Right lobe of liver (tissue), 6 donors: Measurements from ENCODE around the gene TYW3. TPM values are rescaled to one million over a fixed set of nuclear protein-coding genes. Genes with fewer than 3 reads are reported as not detected.
A peak's percentile ranks its signal among the peaks of the same experiment; 100 is the strongest.

ENCODE experiments used
- ATAC-seq, 4 donors: fragments of 200-7000 bp; cut with Tn5 transposase; one replicate each; pipeline ENCODE4 v1.9.1; 2020; ENCODE audit warnings: mild to moderate bottlenecking in 4 of 4, moderate library complexity in 4 of 4
- DNase-seq, 3 donors: peaks; one replicate each; pipeline ENCODE4 v3.0.0-alpha.2; 2020
- H3K27ac ChIP-seq, 3 donors: fragments of 200-600 bp; one replicate each; pipeline ENCODE4 v1.8.0; 2022
- H3K27me3 ChIP-seq, 2 donors: fragments of 200-600 bp; one replicate each; pipeline ENCODE4 v1.8.0; 2022
- H3K36me3 ChIP-seq, 4 donors: fragments of 200-600 bp; sonication (generic) in 1 of 4; one replicate each; pipeline versions ENCODE4 v1.5.1 to v1.8.0; 2017 to 2022; ENCODE audit warnings: control low read depth in 1 of 4
- H3K4me1 ChIP-seq, 4 donors: fragments of 200-600 bp; sonication (generic) in 1 of 4; one replicate each; pipeline versions ENCODE4 v1.5.1 to v1.8.0; 2017 to 2022; ENCODE audit warnings: control low read depth in 1 of 4
- H3K4me3 ChIP-seq, 3 donors: fragments of 200-600 bp; one replicate each; pipeline ENCODE4 v1.8.0; 2022
- H3K9me3 ChIP-seq, 4 donors: fragments of 200-600 bp; sonication (generic) in 1 of 4; one replicate each; pipeline versions ENCODE4 v1.5.1 to v1.8.0; 2017 to 2022; ENCODE audit warnings: control low read depth in 1 of 4
- CTCF ChIP-seq, 4 donors: fragments of 200-600 bp in 3 of 4; fragments of 450-650 bp in 1 of 4; IDR thresholded peaks; one replicate each; pipeline versions ENCODE4 v1.5.1 to v1.8.0; 2016 to 2022; ENCODE audit warnings: antibody characterized with exemption in 4 of 4, mild to moderate bottlenecking in 2 of 4
- POLR2A ChIP-seq: fragments of 450-650 bp; IDR thresholded peaks from one replicate; pipeline ENCODE4 v1.6.1; 2017; ENCODE audit warnings: antibody characterized with exemption, mild to moderate bottlenecking
- WGBS: methylation state at CpG from one replicate; pipeline ENCODE4 v1.1.6; 2018; ENCODE audit warnings: low coverage, low lambda C conversion rate; ENCODE audit not compliant: insufficient coverage; ENCODE audit errors: missing lambda C conversion rate; 5-methylcytosine and 5-hydroxymethylcytosine counted together
- intact Hi-C, 2 donors: fragments of 100-400 bp; cut with DNase I; formaldehyde crosslinking; loops; one replicate each; pipeline versions ENCODE4 v1.11.2 to v1.14.1; 2022
- total RNA-seq, 6 experiments: library from RNA; depleted of rRNA in 2 of 6; stranded (reverse); fragments of >200 nt in 2 of 6; fragmentation: NEBNext Ultra II Directional in 3 of 6; extraction: Animal tissue kit (Norgen Biotek cat#: 25700) in 3 of 6; gene quantifications; one replicate each; pipeline versions ENCODE4 v1.1.0 to v1.2.4, GENCODE V29; 2016 to 2023
- donor health status: DM: no; HTN: yes; CAD: no.
- donor health status: DM: no; HTN: no; CAD: no.
- donor health status: DM: no; HTN: no; CAD: no.
- donor health status: DM: no; HTN: yes; CAD: no.
- donor health status: DM: no; HTN: yes; CAD: no.

TYW3 gene
- total RNA-seq, 6 experiments from 2014 or later: 7.4 to 10.8 (median 8.5) TPM

DNA sequence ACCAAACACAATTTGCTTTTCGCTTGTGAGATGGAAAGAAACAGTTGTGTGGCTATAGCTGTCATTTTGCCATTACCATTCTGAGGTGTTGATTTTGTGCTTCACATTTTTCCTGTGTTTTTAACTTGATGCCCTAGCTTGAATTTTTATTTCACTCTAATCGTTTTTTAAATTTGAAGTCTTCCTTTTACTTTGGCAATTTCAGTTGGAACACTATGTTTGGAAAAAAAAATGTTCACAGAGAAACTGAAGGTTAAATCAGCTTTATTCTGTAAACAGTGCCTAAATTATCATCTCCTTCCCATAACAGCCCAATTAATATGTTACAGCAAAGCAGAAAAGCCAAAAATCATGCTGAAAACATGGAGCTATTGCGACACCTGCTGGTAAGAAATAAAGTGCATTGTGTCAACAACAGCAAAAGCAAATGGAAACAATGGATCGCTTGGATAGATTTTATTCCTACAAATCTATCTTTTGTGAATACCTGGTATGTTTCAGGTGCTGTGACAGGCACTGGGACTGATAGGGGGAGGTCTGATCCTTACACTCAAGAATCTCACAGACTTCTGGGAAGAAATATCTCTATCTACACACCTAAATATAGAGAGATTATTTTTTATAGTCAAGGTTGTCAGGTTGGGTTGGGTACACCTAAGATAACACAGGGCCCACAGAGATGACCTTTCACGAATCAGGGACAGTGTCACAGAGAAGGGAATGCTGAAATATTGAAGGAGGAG lies 43.2 kb upstream of the TYW3 start:
- intact Hi-C loops: no loop called here
- no peak for DNase-seq
- WGBS: 26% methylated on average over 5 of the region's 5 CpGs
- no peaks in the 10 kb centered on the region for H3K4me1 ChIP-seq
- no peak overlapping the region for H3K27ac ChIP-seq
- no peaks in the 10 kb centered on the region for H3K27me3 ChIP-seq
- no peaks in the 10 kb centered on the region for H3K36me3 ChIP-seq
- H3K4me3 ChIP-seq: no peak overlapping the region
- no peaks in the 10 kb centered on the region for H3K9me3 ChIP-seq
- TF ChIP-seq POLR2A (no peak), CTCF (IDR thresholded peaks at IDR 0.05) (peak; percentile 85 to 95 (median 89))
- ATAC-seq: peak; percentile 75 to 90 (median 84)

DNA sequence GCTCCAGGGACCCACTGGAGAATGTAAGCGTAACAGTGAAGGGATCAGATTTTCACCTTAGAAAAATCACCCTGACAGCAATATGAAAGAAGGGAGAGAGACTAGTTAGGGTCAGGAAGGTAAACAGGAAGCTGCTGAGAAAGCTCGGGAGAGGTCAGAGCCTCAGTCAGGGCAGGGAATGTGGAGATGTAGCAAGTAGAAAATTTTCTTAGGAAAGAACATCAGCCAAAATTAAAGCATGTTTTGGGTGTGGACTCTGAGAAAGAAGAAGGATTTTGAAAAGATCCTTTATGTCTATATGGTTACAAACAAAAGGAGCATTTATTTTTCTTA lies 42.6 kb upstream of the TYW3 start:
- peak in 3 of 4 donors; percentile 20 to 55 (median 22) for ATAC-seq
- no peak overlapping the region for H3K27ac ChIP-seq
- no peak for DNase-seq
- no peak overlapping the region for H3K4me3 ChIP-seq
- no peaks in the 10 kb centered on the region for H3K27me3 ChIP-seq
- WGBS: 0% methylated on average over 2 of the region's 2 CpGs
- H3K9me3 ChIP-seq: no peaks in the 10 kb centered on the region
- TF ChIP-seq POLR2A: no peak
- no peak for TF ChIP-seq CTCF (IDR thresholded peaks at IDR 0.05)
- no peaks in the 10 kb centered on the region for H3K36me3 ChIP-seq
- intact Hi-C loops: no loop called here
- H3K4me1 ChIP-seq: no peaks in the 10 kb centered on the region

- WGBS: 76% methylated on average over 4 of the region's 4 CpGs
- ATAC-seq: no peak
Observed at GRCh38 chr1:74690909-74691308, 42.0 kb upstream of the TYW3 start.

DNA sequence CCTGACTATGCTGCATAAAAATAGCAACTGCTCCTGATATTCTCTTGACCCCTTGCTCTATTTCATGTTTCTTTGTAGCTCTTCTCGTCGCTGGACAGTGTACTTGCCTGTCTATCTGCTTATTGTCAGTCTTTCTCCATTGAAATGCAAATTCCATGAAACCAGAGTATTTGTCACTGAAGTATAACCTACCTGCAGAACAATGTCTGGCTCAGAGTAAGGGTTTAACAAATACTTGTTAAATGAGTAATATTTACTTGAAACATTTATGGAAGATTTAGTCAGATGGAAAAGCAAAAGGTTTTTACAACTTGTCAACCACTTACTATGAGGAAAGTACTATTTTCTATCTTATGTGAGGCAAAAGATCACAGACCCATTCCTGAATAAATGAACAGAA lies 39.5 kb upstream of the TYW3 start:
- WGBS: 65% methylated on average over 2 of the region's 2 CpGs

More at GRCh38 chr1:74690909-74691308, 42.0 kb upstream of the TYW3 start:
- TF ChIP-seq POLR2A (no peak), CTCF (IDR thresholded peaks at IDR 0.05) (no peak)
- no peaks in the 10 kb centered on the region for H3K4me1 ChIP-seq
- H3K27ac ChIP-seq: no peak overlapping the region
- intact Hi-C loops: no loop called here
- H3K27me3 ChIP-seq: no peaks in the 10 kb centered on the region
- DNase-seq: no peak
- H3K36me3 ChIP-seq: no peaks in the 10 kb centered on the region
- no peaks in the 10 kb centered on the region for H3K9me3 ChIP-seq
- no peak overlapping the region for H3K4me3 ChIP-seq

More for the DNA sequence above, 39.5 kb upstream of the TYW3 start:
- Histone ChIP-seq H3K27ac (no peak overlapping the region), H3K36me3 (no peaks in the 10 kb centered on the region), H3K9me3 (no peaks in the 10 kb centered on the region), H3K27me3 (no peaks in the 10 kb centered on the region), H3K4me3 (no peak overlapping the region), H3K4me1 (peaks cover 0 to 3% (median 0%) of the 10 kb centered on the region in 4 donors)
- TF ChIP-seq POLR2A (no peak), CTCF (IDR thresholded peaks at IDR 0.05) (no peak)
- DNase-seq: no peak
- no peak for ATAC-seq
- intact Hi-C loops: no loop called here
